K562 (cell line): ENCODE results near the gene CEBPB.

ENCODE experiments used
- SMC3 ChIP-seq: conservative IDR thresholded peaks from 2 replicates; pipeline ENCODE4 v1.6.1; 2011; ENCODE audit warnings: low read depth, low read length, improper control_type of control experiment; ENCODE audit not compliant: insufficient read depth
- TFE3 ChIP-seq: fragments of 450-650 bp; formaldehyde crosslinking; IDR thresholded peaks from 2 replicates; pipeline ENCODE4 v1.4.0; 2020; ENCODE audit warnings: mild to moderate bottlenecking, mixed read lengths

DNA sequence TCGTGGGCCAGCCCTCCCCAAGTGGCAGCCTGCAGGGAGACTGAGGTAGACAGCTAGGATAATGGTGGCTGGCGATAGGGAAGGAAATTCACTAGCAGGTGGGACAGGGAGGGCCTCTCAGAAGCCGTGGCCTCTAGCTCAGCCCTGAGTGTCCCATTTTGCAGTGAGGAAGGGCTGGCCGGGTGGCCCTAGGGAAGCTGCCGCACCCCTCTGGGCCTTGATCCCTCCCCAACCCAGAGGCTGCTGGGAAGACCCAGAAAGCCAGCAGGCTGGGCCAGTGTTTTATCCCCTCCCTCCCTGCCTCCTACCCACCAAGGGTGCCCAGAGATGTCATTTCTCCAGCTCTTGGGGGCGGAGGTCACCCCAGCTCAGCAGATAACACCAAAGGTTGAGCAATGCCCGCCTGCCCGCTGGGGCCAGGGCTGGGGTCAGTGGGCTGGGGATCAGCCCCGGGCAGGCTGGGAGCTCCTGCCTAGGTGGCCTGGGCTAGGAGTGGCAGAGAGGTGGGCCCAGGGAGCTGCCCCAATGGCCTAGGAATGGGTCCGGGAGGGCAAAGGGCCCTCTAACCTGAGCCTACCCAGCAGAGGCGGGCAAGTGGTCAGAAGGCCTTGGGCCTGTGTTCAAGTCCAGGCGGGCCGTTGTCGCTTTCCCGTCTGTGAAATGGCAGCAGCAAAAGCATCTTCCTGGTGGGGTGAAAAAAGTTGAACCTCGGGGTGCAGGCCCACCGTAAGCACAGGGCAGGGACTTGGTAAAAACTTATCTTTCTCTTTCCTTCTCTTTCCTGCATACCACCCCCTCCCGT, 1.6 kb upstream of the CEBPB start:
- TF ChIP-seq SMC3 = no peak
- no peak for TF ChIP-seq TFE3 (CRISPR knock-in tag)
